UCSD-AML1 (cell line): ENCODE measurements around the gene ZNF367.
"Not testable (repeated sequence)": the region's sequence is repeated elsewhere in the genome, so short reads cannot be mapped to it uniquely, and the experiment has no call there.

Source experiments
- DNase-seq: peaks from one replicate; lab custom pipeline; 2025; ENCODE audit not compliant: unreplicated experiment; lab: John Stamatoyannopoulos, UW

The ZNF367 gene

GRCh38 chr9:96408409-96409280 is 9.5 kb downstream of the ZNF367 start:
- no peak for DNase-seq

DNA sequence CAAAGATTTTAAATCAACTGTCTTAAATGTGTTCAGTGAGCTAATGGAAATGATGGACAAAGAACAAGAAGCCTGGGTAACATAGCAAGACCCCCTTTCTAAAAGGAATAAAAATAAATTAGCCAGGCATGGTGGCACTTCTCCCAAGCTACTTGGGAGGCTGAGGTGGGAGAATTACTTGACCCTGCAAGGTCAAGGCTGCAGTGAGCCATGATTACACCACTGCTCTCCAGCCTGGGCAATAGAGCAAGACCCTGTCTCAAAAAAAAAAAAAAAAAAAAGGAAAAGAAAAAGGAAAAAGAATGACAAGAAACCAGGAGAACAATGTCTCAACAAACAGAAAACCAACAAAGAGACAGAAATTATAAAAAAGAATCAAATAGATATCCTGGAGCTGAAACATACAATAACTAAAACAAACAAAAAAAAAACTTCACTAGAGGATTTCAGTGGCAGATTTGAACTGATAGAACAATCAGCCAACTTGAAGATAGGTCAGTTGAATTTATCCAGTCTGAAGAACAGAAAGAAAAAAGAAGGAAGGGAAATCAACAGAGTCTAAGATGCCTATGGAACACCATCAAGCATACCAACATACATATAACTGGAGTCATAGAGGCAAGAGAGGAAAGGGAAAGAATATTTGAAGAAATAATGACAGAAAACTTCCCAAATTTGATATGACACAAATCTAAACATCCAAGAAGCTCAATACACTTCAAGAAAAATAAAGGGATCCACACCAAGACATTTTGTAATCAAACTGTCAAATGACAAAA is 17.8 kb downstream of the ZNF367 start:
- no peak for DNase-seq

GRCh38 chr9:96399325-96399633 is 18.9 kb downstream of the ZNF367 start:
- no peak for DNase-seq

DNA sequence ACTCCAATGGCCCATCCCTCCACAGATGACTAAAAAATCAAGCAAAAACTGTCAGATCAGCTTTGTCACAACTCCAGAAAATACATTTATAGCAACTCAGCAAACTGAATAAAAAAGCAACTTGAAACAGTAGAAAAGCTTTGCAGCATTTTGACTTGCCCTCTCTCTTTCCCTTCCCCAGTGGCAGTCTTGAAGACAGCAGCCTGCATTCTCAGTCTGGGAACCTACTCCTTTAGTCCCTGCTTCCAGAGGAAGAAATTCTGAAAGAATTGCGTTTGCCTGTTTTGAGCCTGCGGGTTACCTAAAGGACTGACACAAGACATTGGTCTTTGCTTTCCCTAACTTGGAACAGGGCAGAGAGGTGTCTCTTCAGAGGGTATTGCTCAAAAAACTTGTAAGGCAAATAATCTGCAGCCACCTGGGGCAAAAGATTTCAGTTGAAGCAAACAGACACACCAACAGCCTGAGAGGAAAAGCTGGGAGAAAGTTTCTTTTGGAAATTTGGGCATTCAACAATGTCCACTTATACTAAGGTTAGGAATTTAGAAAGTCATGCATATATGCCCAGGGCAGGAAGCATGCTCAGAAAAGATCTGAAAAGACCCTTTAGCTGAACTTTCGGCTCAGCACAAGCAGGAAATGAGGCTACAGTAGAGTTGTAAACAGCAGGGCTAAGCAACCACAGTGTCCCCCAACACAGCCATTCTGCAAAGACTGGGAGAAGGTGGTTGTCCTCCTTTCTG is 19.4 kb downstream of the ZNF367 start:
- no peak for DNase-seq

DNA sequence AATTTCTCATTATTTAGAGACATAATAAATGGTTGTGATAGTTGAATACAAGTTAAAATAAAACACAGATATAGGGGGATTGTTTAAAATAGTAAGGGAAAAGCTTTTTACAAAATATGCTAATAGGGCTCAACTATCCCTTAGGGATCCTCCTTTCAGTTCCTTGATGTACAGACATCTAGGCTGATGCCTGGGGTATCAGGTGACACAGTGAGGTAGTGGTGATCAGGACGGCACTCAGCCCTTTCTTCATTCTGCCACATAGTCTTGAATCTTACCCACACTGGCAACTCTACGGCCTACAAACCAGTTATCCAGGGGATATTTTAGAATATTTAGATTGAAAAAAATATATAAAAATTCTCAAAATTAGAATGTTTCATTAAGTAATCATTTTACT is 22.2 kb downstream of the ZNF367 start:
- DNase-seq, result no peak

DNA sequence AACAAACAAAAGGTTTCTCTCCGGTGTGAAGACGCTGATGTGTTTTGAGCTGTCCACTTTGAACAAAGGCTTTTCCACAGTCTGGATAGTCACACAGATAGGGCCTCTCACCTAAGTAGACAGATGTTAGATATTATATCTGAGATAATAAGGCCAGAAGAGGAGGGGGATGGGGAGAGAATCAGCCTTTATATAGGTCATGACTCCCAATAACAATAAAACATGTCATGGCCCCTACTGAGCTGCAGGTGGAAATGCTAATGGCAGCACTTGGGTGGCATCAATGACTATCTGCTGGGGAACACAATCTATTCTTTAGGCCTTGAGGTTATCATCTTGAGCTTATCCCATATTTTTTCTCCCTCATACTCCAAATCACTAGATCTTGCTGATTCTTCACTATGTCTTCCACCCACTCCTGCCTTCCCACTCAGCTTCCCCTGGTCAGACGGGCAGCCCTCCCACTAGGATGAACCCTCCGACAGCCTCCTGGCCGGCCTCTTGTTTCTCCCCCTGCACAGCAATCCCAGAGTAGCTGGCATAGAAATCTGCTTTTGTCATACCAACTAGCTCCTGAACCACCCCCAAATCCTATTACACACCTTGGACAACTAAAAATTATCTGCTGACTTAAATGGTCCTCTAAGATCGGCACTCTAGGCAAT is 23.2 kb downstream of the ZNF367 start:
- DNase-seq, result no peak

GRCh38 chr9:96392263-96392662 is 25.9 kb downstream of the ZNF367 start:
- DNase-seq, result no peak

DNA sequence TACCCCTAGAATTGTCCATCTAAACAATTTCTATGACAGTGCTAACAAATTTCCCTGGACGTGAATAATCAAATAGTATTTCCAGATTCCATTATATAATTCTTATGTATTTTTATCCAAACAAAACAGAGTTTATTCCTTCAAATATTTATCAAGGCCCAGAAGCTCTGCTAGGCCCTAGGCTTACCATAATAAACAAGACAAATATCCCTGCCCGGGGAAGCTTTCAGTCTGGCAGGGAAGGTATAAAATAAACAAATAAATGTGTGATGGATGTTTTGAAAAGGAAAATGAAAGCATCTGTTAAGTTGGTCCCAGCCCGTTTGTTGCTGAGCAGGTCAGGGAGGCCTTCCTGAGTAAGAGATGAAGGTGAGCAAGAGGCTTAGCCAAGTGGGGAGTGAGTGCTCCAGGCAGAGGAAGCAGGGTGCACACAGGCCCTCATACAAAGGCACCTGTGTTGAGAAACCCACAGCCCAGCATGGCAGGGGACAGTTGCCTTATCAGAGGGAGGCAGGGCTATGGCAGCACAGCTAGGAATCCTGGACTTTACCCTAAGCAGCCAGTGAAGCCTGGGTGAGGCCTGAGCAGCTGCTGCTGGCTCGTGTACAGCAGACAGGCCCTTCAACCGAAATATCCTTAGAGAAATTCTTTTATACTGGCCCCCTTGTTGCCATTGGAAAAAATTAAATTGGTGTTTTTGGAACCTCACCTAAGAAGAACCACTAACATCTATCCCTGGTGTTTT is 27.0 kb downstream of the ZNF367 start:
- DNase-seq, result no peak

- DNase-seq, result no peak
Observed at GRCh38 chr9:96388144-96388543, 30.0 kb downstream of the ZNF367 start.

- no peak for DNase-seq
Observed at GRCh38 chr9:96386157-96386556, 32.0 kb downstream of the ZNF367 start.

DNA sequence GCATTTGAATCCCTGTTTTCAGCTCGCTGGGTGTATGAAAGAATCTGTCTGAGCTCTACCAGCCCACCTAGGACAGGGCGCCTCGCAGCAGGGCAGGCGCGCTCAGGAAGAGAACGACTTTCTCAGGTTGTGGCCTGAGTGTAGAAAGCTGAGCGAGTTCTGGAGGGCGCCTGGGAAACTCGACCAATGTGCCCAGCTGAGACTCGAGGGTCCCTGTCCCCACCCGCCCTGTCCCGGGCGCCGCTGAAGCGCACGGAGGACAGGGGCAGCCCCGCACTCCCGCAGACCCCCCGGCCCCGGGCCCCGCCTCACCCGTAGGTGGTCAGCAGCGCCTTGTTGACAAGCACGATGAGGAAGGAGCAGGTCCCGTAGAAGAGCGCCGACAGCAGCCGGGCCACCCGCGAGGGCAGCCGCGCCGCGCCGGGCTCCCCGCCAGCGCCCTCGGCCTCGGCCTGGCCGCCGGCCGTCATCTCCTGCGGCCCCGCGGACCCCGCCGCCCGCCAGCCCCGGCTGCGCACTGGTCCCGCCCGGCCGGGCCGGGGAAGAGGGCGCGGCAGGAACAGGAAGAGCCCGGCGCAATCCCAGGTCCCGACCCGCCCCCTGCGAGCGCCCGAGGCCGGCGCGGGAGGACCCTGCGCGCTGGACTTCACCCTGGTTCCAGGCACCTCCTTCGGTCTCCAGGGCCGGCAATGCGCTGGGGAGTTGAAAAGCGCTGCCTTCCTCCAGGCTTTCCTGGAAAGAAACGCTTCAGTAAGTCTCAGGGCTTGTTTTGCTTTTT is 34.8 kb downstream of the ZNF367 start, which contains the start of gene SLC35D2:
Gene SLC35D2 (minus strand): TSS at position 547 of the 778 bp plus-strand sequence. CDS start 77 bp downstream, at position 470.
- no peak for DNase-seq

DNA sequence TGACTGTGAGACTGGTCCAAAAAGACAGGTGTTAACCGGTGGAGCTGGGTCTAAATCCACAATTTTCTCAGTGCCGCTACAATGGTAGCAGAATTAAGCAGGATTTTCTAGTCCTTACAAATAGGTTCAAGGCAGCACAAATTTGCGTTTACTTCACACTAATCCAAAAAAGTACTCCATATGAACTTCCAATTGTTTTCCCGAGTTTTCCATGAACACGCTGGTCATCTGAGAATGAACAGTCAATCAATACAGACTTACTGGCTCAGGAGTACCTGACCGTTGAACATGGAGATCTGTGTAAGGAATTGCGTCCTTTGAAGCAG is 35.4 kb downstream of the ZNF367 start:
- DNase-seq, result no peak

DNA sequence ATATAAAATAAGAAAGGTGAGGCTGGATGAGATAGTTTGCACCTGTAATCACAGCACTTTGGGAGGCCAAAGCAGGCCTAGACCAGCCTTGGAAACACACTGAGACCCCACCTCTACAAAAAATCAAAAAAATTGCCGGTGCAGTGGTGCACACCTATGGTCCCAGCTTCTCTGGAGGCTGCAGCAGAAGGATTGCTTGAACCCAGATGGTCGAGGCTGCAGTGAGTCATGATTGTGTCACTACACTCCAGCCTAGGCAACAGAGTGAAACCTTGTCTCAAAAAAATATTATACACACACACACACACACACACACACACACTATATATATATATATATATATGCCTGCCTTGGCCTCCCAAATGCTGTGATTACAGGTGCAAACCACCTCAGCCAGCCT is 36.0 kb downstream of the ZNF367 start:
- no peak for DNase-seq

DNA sequence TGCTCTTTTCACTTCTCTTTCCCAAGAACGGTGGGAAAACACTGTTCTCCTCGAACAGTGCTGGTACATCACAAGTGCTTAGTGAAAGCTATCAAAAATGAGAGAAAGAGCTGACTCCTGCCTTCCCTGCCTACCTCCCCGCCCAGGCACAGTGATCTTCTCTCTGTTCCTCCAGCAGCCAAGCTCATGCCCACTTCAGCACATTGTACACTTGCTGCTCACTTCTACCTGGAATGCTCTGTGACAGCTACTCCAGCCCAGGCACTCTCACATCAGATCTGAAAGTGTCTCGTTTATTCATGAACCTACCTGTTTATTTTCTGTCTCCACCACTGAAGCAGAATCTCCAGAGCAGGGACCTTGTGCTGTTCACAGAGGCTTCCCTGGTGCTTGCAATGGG is 36.5 kb downstream of the ZNF367 start:
- DNase-seq, result no peak

- DNase-seq, result no peak
Observed at GRCh38 chr9:96381125-96381524, 37.0 kb downstream of the ZNF367 start.

GRCh38 chr9:96379461-96379860 is 38.7 kb downstream of the ZNF367 start:
- DNase-seq, result no peak

GRCh38 chr9:96378187-96378586 is 40.0 kb downstream of the ZNF367 start:
- DNase-seq, result no peak

- no peak for DNase-seq
Observed at GRCh38 chr9:96376891-96377874, 41.0 kb downstream of the ZNF367 start.

DNA sequence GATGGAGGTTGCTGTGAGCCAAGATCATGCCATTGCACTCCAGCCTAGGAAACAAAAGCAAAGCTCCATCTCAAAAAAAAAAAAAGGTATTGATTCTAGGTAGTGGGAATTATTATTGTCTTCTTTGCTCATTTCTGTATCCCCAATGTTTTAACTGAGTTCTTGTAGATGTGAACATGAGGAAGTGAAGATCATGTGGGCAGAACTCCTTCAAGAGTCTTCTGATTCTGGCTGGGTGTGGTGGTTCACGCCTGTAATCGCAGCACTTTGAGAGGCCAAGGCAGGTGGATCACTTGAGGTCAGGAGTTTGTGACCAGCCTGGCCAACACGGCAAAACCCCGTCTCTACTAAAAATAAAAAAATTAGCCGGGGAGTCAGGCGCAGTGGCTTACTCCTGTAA is 42.7 kb downstream of the ZNF367 start:
- DNase-seq, result not testable (repeated sequence)
